Measurements from ENCODE around the gene CXorf38. TPM values are rescaled to one million over a fixed set of nuclear protein-coding genes. Genes with fewer than 3 reads are reported as not detected.

The CXorf38 gene
- total RNA-seq, 4 donors from 2014 or later: 6.9 to 13.2 (median 9.5) TPM

- TF ChIP-seq POLR2A (IDR thresholded peaks at IDR 0.05) (no peak), CTCF (IDR thresholded peaks at IDR 0.05) (no peak)
- intact Hi-C loops (cut with DNase I): no loop called here
These were observed 663 bp downstream of the CXorf38 start for GRCh38 chrX:40646489-40647306.

GRCh38 chrX:40644821-40645358 lies 2.5 kb downstream of the CXorf38 start:
- Histone ChIP-seq H3K27me3 (no peaks in the 10 kb centered on the region), H3K4me3 (peak overlapping the region; percentile 9 to 55 (median 32)), H3K4me1 (peaks cover 8 to 52% (median 22%) of the 10 kb centered on the region in 3 donors), H3K36me3 (peaks cover 0 to 2% (median 0%) of the 10 kb centered on the region in 3 donors), H3K27ac (peak overlapping the region; percentile 67 to 83 (median 78)), H3K9me3 (no peaks in the 10 kb centered on the region)
- WGBS, 2 donors: 0 to 19% methylated on average over 4 of the region's 4 CpGs
- TF ChIP-seq POLR2A (IDR thresholded peaks at IDR 0.05) (peak in 1 of 4 donors; percentile 17), CTCF (IDR thresholded peaks at IDR 0.05) (peak in 1 of 6 experiments; percentile 2)
- DNase-seq: peak; percentile 7
- intact Hi-C loops (cut with DNase I): no loop called here

More at GRCh38 chrX:40646489-40647306, 663 bp downstream of the CXorf38 start:
- Histone ChIP-seq H3K9me3 (no peaks in the 10 kb centered on the region), H3K36me3 (no peaks in the 10 kb centered on the region), H3K4me3 (peak overlapping the region; percentile 66 to 86 (median 76)), H3K4me1 (peaks cover 8 to 50% (median 22%) of the 10 kb centered on the region in 3 donors), H3K27ac (peak overlapping the region; percentile 84 to 92 (median 85)), H3K27me3 (no peaks in the 10 kb centered on the region)
- no peak for DNase-seq
- 0 to 15% methylated on average over 9 to 17 of the region's 33 CpGs for WGBS, 2 donors

GRCh38 chrX:40644176-40644575 lies 3.2 kb downstream of the CXorf38 start:
- H3K9me3 ChIP-seq: no peaks in the 10 kb centered on the region
- DNase-seq: no peak
- 24 to 45% methylated on average over 5 of the region's 5 CpGs for WGBS, 2 donors
- intact Hi-C loops (cut with DNase I): no loop called here
- H3K4me3 ChIP-seq: peak overlapping the region in 3 of 4 donors; percentile 28 to 55 (median 37)
- peak overlapping the region; percentile 67 to 83 (median 78) for H3K27ac ChIP-seq
- peaks cover 0 to 7% (median 0%) of the 10 kb centered on the region in 3 donors for H3K36me3 ChIP-seq
- H3K4me1 ChIP-seq: peaks cover 8 to 52% (median 22%) of the 10 kb centered on the region in 3 donors
- H3K27me3 ChIP-seq: no peaks in the 10 kb centered on the region
- no peak for TF ChIP-seq POLR2A (IDR thresholded peaks at IDR 0.05)
- no peak for TF ChIP-seq CTCF (IDR thresholded peaks at IDR 0.05)

DNA sequence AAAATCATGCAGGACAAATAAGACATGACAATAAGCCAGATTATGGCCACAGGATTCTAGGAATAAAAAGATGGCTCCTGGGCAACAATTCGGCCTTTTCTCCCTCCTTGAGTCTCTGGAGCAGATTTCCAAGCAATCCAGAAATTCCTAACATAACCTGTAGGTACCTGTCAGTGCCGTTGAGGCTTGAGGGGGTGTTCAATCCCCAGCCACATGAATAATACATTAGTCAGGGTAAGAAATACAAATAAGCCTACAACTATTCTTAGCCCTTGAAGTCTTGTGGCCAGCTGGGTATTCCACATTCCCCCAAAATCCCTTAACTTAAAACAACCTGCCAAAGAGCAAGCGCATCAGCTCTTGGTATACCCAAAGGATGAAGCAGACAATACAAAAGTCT lies 9.7 kb downstream of the CXorf38 start:
- intact Hi-C loops (cut with DNase I): no loop called here
- 52 to 55% methylated on average over 3 of the region's 3 CpGs for WGBS, 2 donors
- H3K36me3 ChIP-seq: peaks cover 0 to 72% (median 13%) of the 10 kb centered on the region in 3 donors
- no peak overlapping the region for H3K4me3 ChIP-seq
- peaks cover 0 to 13% (median 4%) of the 10 kb centered on the region in 3 donors for H3K4me1 ChIP-seq
- no peaks in the 10 kb centered on the region for H3K9me3 ChIP-seq
- DNase-seq: no peak
- TF ChIP-seq POLR2A (IDR thresholded peaks at IDR 0.05) (no peak), CTCF (IDR thresholded peaks at IDR 0.05) (no peak)
- no peak overlapping the region for H3K27ac ChIP-seq
- H3K27me3 ChIP-seq: no peaks in the 10 kb centered on the region

- DNase-seq: no peak
- WGBS, 2 donors: 82 to 93% methylated on average over 3 to 4 of the region's 4 CpGs
- Histone ChIP-seq H3K9me3 (no peaks in the 10 kb centered on the region), H3K4me3 (no peak overlapping the region), H3K36me3 (peaks cover 6 to 100% (median 14%) of the 10 kb centered on the region in 3 donors), H3K27me3 (no peaks in the 10 kb centered on the region), H3K4me1 (no peaks in the 10 kb centered on the region), H3K27ac (no peak overlapping the region)
- intact Hi-C loops (cut with DNase I): no loop called here
- TF ChIP-seq CTCF (IDR thresholded peaks at IDR 0.05) (no peak), POLR2A (IDR thresholded peaks at IDR 0.05) (no peak)
These were observed 15.2 kb downstream of the CXorf38 start for GRCh38 chrX:40632199-40632598.

All from esophagus squamous epithelium (tissue), 5 donors.